ENCODE data around the gene OPN4. TPM values are rescaled to one million over a fixed set of nuclear protein-coding genes. Genes with fewer than 3 reads are reported as not detected.

OPN4 gene
- total and polyA plus RNA-seq, 2 of the 13 experiments (the other 11 are each of a cell fraction or from before 2014, with no cell fraction given): not detected

- TF ChIP-seq ZNF644 (CRISPR knock-in tag; IDR thresholded peaks at IDR 0.05; ENCODE audit: low read depth): no peak
- no peak for TF ChIP-seq GMEB2 (CRISPR knock-in tag; IDR thresholded peaks at IDR 0.05; ENCODE audit: low read depth)
- no peak for TF ChIP-seq CENPX (CRISPR knock-in tag; IDR thresholded peaks at IDR 0.05)
- TF ChIP-seq ZBTB21 (CRISPR knock-in tag; IDR thresholded peaks at IDR 0.05): no peak
- peak; percentile 36; the same call in 1 of the 2 replicates for TF ChIP-seq ZIK1 (CRISPR knock-in tag; IDR thresholded peaks at IDR 0.05; ENCODE audit: borderline replicate concordance, low read depth)
- peak; percentile 22; the same call in 1 of the 2 replicates for TF ChIP-seq ARID4A (CRISPR knock-in tag; IDR thresholded peaks at IDR 0.05; ENCODE audit: borderline replicate concordance)
- no peak for TF ChIP-seq THYN1 (CRISPR knock-in tag; IDR thresholded peaks at IDR 0.05; ENCODE audit: borderline replicate concordance, low read depth)
- no peak for TF ChIP-seq TIGD3 (CRISPR knock-in tag; IDR thresholded peaks at IDR 0.05; ENCODE audit: borderline replicate concordance)
- no peak for TF ChIP-seq ZBTB42 (CRISPR knock-in tag; IDR thresholded peaks at IDR 0.05)
- TF ChIP-seq MXI1 (IDR thresholded peaks at IDR 0.05; ENCODE audit: borderline replicate concordance, low read depth, low read length): peak; percentile 36; the same call in 1 of the 3 replicates
- no peak; the same call in 1 of the 2 replicates for TF ChIP-seq ZSCAN30 (CRISPR knock-in tag; IDR thresholded peaks at IDR 0.05)
- no peak for TF ChIP-seq ZNF407 (CRISPR knock-in tag; IDR thresholded peaks at IDR 0.05; ENCODE audit: not compliant biosample characterization)
Measured at GRCh38 chr10:86710987-86711512, 56.7 kb downstream of the OPN4 start (continued).
